K562 (cell line): ENCODE data around the gene UPF1. TPM values are rescaled to one million over a fixed set of nuclear protein-coding genes. Genes with fewer than 3 reads are reported as not detected.

Experiments
- ATAC-seq: fragments of 200-7000 bp; cut with Tn5 transposase; 3 replicates; pipeline ENCODE4 v1.9.1; 2020; ENCODE audit warnings: moderate library complexity
- BruUV-seq: library from RNA; stranded (reverse); fragments of 400-500 nt; replicated peaks from 2 replicates; lab custom pipeline; 2021; lab: Mats Ljungman, UMichigan
- CTCF ChIA-PET: fragments of 300-600 bp; formaldehyde crosslinking; extraction: SDS; loops from one replicate; lab custom pipeline; 2021; ENCODE audit warnings: low intra/inter-chr PET ratio; lab: Yijun Ruan, JAX
- POLR2A ChIA-PET: fragments of 300-600, 350-650 bp; sonication (Branson Sonifier 250); formaldehyde crosslinking; extraction: SDS; loops from one replicate; lab custom pipeline; 2021; ENCODE audit warnings: antibody characterized with exemption, inconsistent platforms; lab: Yijun Ruan, JAX
- DNase-seq, 4 experiments: peaks; one replicate each; pipeline versions ENCODE4 v3.0.0 to v3.0.0-alpha.2; 2011 to 2018; ENCODE audit warnings: low spot score in 3 of 4, mixed read lengths in 3 of 4; ENCODE audit errors: extremely low read depth in 1 of 4
- FAIRE-seq: peaks from 2 replicates; lab custom pipeline; 2011; peaks lifted over from hg19 to GRCh38; lab: Jason Lieb, UNC
- H2AFZ ChIP-seq: 2 replicates; pipeline ENCODE4 v1.6.0; 2011; ENCODE audit warnings: low read depth, low read length, control low read depth, inconsistent platforms
- H3K27ac ChIP-seq: fragments of 200-600 bp; 3 replicates; pipeline ENCODE4 v1.8.0; 2011; ENCODE audit warnings: low read depth, mild to moderate bottlenecking, control low read depth, inconsistent platforms, low read length, moderate library complexity, mixed read lengths; ENCODE audit errors: extremely low read depth
- H3K27me3 ChIP-seq, 2 experiments: fragments of 300-600 bp in 1 of 2; 2 replicates in 1 of 2; 3 replicates in 1 of 2; pipeline versions ENCODE4 v1.6.0 to v1.8.0; 2011; ENCODE audit warnings: inconsistent platforms in 2 of 2, low read length in 2 of 2, mild to moderate bottlenecking in 1 of 2, mixed read lengths in 1 of 2, moderate library complexity in 1 of 2; ENCODE audit not compliant: control insufficient read depth in 2 of 2, insufficient read depth in 2 of 2
- H3K36me3 ChIP-seq: fragments of 300-600 bp; 3 replicates; pipeline ENCODE4 v1.8.0; 2011; ENCODE audit warnings: mild to moderate bottlenecking, low read length, inconsistent platforms; ENCODE audit not compliant: control insufficient read depth, insufficient read depth
- H3K4me1 ChIP-seq, 2 experiments: fragments of 200-600 bp in 1 of 2; replicated peaks in 1 of 2; 2 replicates in 1 of 2; 3 replicates in 1 of 2; pipeline versions ENCODE4 v1.5.1 to v1.8.0; 2011; ENCODE audit warnings: inconsistent platforms in 2 of 2, low read length in 2 of 2, mild to moderate bottlenecking in 1 of 2, mixed read lengths in 1 of 2, moderate library complexity in 1 of 2; ENCODE audit not compliant: control insufficient read depth in 2 of 2, insufficient read depth in 2 of 2
- H3K4me2 ChIP-seq: 2 replicates; pipeline ENCODE4 v1.6.1; 2011; ENCODE audit warnings: low read length, control low read depth, inconsistent platforms, mixed read lengths; ENCODE audit not compliant: insufficient read depth
- H3K4me3 ChIP-seq: fragments of 200-600 bp; sonication (generic), shearing (Covaris generic); 2 replicates; pipeline ENCODE4 v1.5.1; 2016; ENCODE audit warnings: control low read depth, inconsistent platforms
- H3K79me2 ChIP-seq: fragments of 200-600 bp; 3 replicates; pipeline ENCODE4 v1.8.0; 2011; ENCODE audit warnings: low read length, inconsistent platforms; ENCODE audit not compliant: control insufficient read depth, insufficient read depth
- H3K9ac ChIP-seq, 2 experiments: 2 replicates each; pipeline versions ENCODE4 v1.6.0 to v1.6.1; 2011; ENCODE audit warnings: low read depth in 2 of 2, low read length in 2 of 2, control low read depth in 1 of 2, inconsistent platforms in 1 of 2, mild to moderate bottlenecking in 1 of 2, mixed read lengths in 1 of 2; ENCODE audit not compliant: insufficient read depth in 1 of 2
- H3K9me1 ChIP-seq: one replicate; pipeline ENCODE4 v1.6.0; 2011; ENCODE audit warnings: inconsistent platforms, mild to moderate bottlenecking, low read length, moderate library complexity; ENCODE audit not compliant: control insufficient read depth, insufficient read depth
- H3K9me3 ChIP-seq: replicated peaks from 2 replicates; pipeline ENCODE4 v1.5.1; 2011; ENCODE audit warnings: low read depth, low read length, inconsistent platforms; ENCODE audit not compliant: control insufficient read depth, insufficient read depth
- H4K20me1 ChIP-seq: replicated peaks from 2 replicates; pipeline ENCODE4 v1.6.1; 2011; ENCODE audit warnings: low read length, inconsistent platforms, mixed read lengths; ENCODE audit not compliant: control insufficient read depth, insufficient read depth
- CREBBP ChIP-seq: IDR thresholded peaks from one replicate; pipeline ENCODE4 v1.6.1; 2012; ENCODE audit warnings: low read depth, mild to moderate bottlenecking, control low read depth, inconsistent platforms, low read length
- FOSL1 ChIP-seq: fragments of 200-800 bp; sonication (Bioruptor generic); conservative IDR thresholded peaks from 2 replicates; pipeline ENCODE4 v1.6.1; 2016; ENCODE audit warnings: missing genetic modification characterization, missing compliant biosample characterization
- VEZF1 ChIP-seq: fragments of 200-800 bp; sonication (Bioruptor generic); IDR thresholded peaks from 2 replicates; pipeline ENCODE4 v1.6.1; 2017; ENCODE audit warnings: missing genetic modification characterization, missing compliant biosample characterization
- ZFP36 ChIP-seq: fragments of 150-350 bp; IDR thresholded peaks from 2 replicates; pipeline ENCODE4 v1.6.1; 2018; ENCODE audit warnings: low read length, low read depth; ENCODE audit not compliant: partially characterized antibody
- WGBS: fragments of 100-300 bp; shearing (Covaris generic); methylation state at CpG from one replicate; pipeline ENCODE4 v1.1.6; 2016; ENCODE audit warnings: low coverage, mixed read lengths; ENCODE audit not compliant: insufficient coverage; ENCODE audit errors: missing lambda C conversion rate; 5-methylcytosine and 5-hydroxymethylcytosine counted together
- in situ Hi-C: fragments of 300-500 bp; cut with MboI; formaldehyde crosslinking; loops from 4 replicates; pipeline ENCODE4 v1.15.0; 2018; ENCODE audit warnings: inconsistent platforms, mixed read lengths
- intact Hi-C: fragments of 100-400 bp; cut with micrococcal nuclease; formaldehyde crosslinking; loops from 2 replicates; pipeline ENCODE4 v1.14.2; 2022
- polyA plus RNA-seq, 8 experiments: library from polyadenylated mRNA; depleted of rRNA in 4 of 8; stranded (reverse) in 5 of 8; unstranded in 3 of 8; fragments of >200 nt; fragmentation: Nextera tagmentation in 2 of 8; fragmentation: Illumina TruSeq in 1 of 8; extraction: Ambion mirVana in 2 of 8; extraction: Trizol in 1 of 8; gene quantifications; 2 replicates each; pipeline versions ENCODE4 v1.2.1 to v1.2.3, GENCODE V29; 2011 to 2014; ENCODE audit warnings: inconsistent platforms in 1 of 8, missing spikeins in 1 of 8
- total RNA-seq, 7 experiments: library from RNA; depleted of rRNA in 6 of 7; stranded (reverse); fragments of >200 nt in 6 of 7; fragmentation: Illumina TruSeq in 2 of 7; extraction: Trizol in 2 of 7; gene quantifications; 2 replicates each; pipeline versions ENCODE4 v1.2.1 to v1.2.3, GENCODE V29; 2011 to 2021; ENCODE audit warnings: low replicate concordance in 1 of 7

UPF1 gene
- total and polyA plus RNA-seq, 9 of the 15 experiments (the other 6 are each of a cell fraction or from before 2014, with no cell fraction given), result 0.34 to 103 (median 27.9) TPM

GRCh38 chr19:18807861-18808331 is 23.9 kb upstream of the UPF1 start:
- POLR2A ChIA-PET, result no interaction called here
- intact Hi-C loops (no loop called here), in situ Hi-C loops (no loop called here)
- peaks cover 27 to 48% of the 10 kb centered on the region in 2 experiments for H3K27me3 ChIP-seq
- H3K36me3 ChIP-seq, result no peaks in the 10 kb centered on the region
- TF ChIP-seq CREBBP, result no peak
- TF ChIP-seq ZFP36, result no peak
- no peak for TF ChIP-seq VEZF1 (CRISPR knock-in tag)
- TF ChIP-seq FOSL1 (tag), result no peak
- H3K4me3 ChIP-seq, result no peak overlapping the region
- CTCF ChIA-PET, result no interaction called here
- H3K4me2 ChIP-seq, result no peak overlapping the region
- H3K9me1 ChIP-seq, result peaks cover 4% of the 10 kb centered on the region
- H4K20me1 ChIP-seq, result 0 out of 2 replicates have a peak, but pooled peaks cover 11% of the 10 kb centered on the region
- H2AFZ ChIP-seq, result no peak overlapping the region
- FAIRE-seq, result no peak
- H3K79me2 ChIP-seq, result no peaks in the 10 kb centered on the region
- WGBS, result 8% methylated on average over 19 of the region's 19 CpGs
- no peak for DNase-seq
- H3K4me1 ChIP-seq, result peaks cover 0 to 4% of the 10 kb centered on the region in 2 experiments; a peak in 2 of 5 replicates
- ATAC-seq, result peak; percentile 50
- no TSS peak for BruUV-seq
- no peaks in the 10 kb centered on the region for H3K9me3 ChIP-seq
- H3K27ac ChIP-seq, result no peak overlapping the region
- H3K9ac ChIP-seq, result peak overlapping the region in 1 of 2 experiments; percentile 13; a peak in 1 of 4 replicates
